HepG2 (cell line): ENCODE data around the gene RFX2. TPM values are rescaled to one million over a fixed set of nuclear protein-coding genes. Genes with fewer than 3 reads are reported as not detected.

Experiments used
- GLI4 ChIP-seq: sonication (generic); formaldehyde crosslinking; IDR thresholded peaks from 2 replicates; pipeline ENCODE4 v1.5.1; 2020; ENCODE audit warnings: missing genetic modification reagents, mild to moderate bottlenecking, moderate library complexity, borderline replicate concordance
- HNRNPL ChIP-seq: fragments of 200-400 bp; formaldehyde crosslinking; IDR thresholded peaks from 2 replicates; pipeline ENCODE4 v1.6.1; 2017; ENCODE audit warnings: mild to moderate bottlenecking, low read depth, low read length
- KLF6 ChIP-seq: IDR thresholded peaks from 2 replicates; pipeline ENCODE4 v1.8.0; 2016; ENCODE audit warnings: missing biosample characterization, missing genetic modification reagents
- MYC ChIP-seq: sonication (generic); formaldehyde crosslinking; IDR thresholded peaks from 2 replicates; pipeline ENCODE4 v1.9.0; 2021; ENCODE audit warnings: missing genetic modification reagents, borderline replicate concordance
- PCBP1 ChIP-seq: fragments of 200-400 bp; formaldehyde crosslinking; IDR thresholded peaks from 2 replicates; pipeline ENCODE4 v1.6.1; 2017; ENCODE audit warnings: mild to moderate bottlenecking, low read depth, low read length, borderline replicate concordance
- POLR2G ChIP-seq: fragments of 200-400 bp; formaldehyde crosslinking; IDR thresholded peaks from 2 replicates; pipeline ENCODE4 v1.6.1; 2018; ENCODE audit warnings: mild to moderate bottlenecking, low read depth, low read length, moderate library complexity
- SETDB1 ChIP-seq: sonication (generic); formaldehyde crosslinking; IDR thresholded peaks from 2 replicates; pipeline ENCODE4 v1.5.1; 2020; ENCODE audit warnings: missing genetic modification reagents, mild to moderate bottlenecking, borderline replicate concordance
- SMAD9 ChIP-seq: sonication (generic); formaldehyde crosslinking; IDR thresholded peaks from 2 replicates; pipeline ENCODE4 v1.5.1; 2020; ENCODE audit warnings: mild to moderate bottlenecking, missing genetic modification reagents
- WIZ ChIP-seq: sonication (generic); formaldehyde crosslinking; IDR thresholded peaks from 2 replicates; pipeline ENCODE4 v1.5.1; 2020; ENCODE audit warnings: mild to moderate bottlenecking, missing genetic modification reagents
- ZNF17 ChIP-seq: sonication (generic); formaldehyde crosslinking; IDR thresholded peaks from 2 replicates; pipeline ENCODE4 v1.5.0; 2020; ENCODE audit warnings: mild to moderate bottlenecking, missing genetic modification reagents
- ZNF24 ChIP-seq: fragments of 450-650 bp; IDR thresholded peaks from 2 replicates; pipeline ENCODE4 v1.6.1; 2017; ENCODE audit warnings: antibody characterized with exemption, mild to moderate bottlenecking
- ZNF264 ChIP-seq: sonication (generic); formaldehyde crosslinking; IDR thresholded peaks from 2 replicates; pipeline ENCODE4 v1.4.0; 2020; ENCODE audit warnings: missing genetic modification reagents
- ZNF282 ChIP-seq: fragments of 450-650 bp; IDR thresholded peaks from 2 replicates; pipeline ENCODE4 v1.6.1; 2018; ENCODE audit not compliant: partially characterized antibody
- ZNF354B ChIP-seq: sonication (generic); formaldehyde crosslinking; IDR thresholded peaks from 2 replicates; pipeline ENCODE4 v1.8.0; 2022; ENCODE audit warnings: mild to moderate bottlenecking, missing genetic modification reagents
- ZNF546 ChIP-seq: sonication (generic); formaldehyde crosslinking; conservative IDR thresholded peaks from 2 replicates; pipeline ENCODE4 v1.8.1; 2023; ENCODE audit warnings: mild to moderate bottlenecking, missing genetic modification reagents
- ZSCAN25 ChIP-seq: sonication (generic); formaldehyde crosslinking; IDR thresholded peaks from 2 replicates; pipeline ENCODE4 v1.8.0; 2022; ENCODE audit warnings: mild to moderate bottlenecking, missing genetic modification reagents
- polyA plus RNA-seq, 8 experiments: library from polyadenylated mRNA; depleted of rRNA in 3 of 8; stranded (reverse) in 7 of 8; unstranded in 1 of 8; fragments of >200 nt; fragmentation: Illumina TruSeq in 4 of 8; extraction: Trizol in 4 of 8; gene quantifications; 2 replicates each; pipeline versions ENCODE4 v1.2.1 to v1.2.3, GENCODE V29; 2011 to 2016; ENCODE audit warnings: low read depth in 4 of 8, missing spikeins in 1 of 8, mixed read lengths in 1 of 8; ENCODE audit not compliant: insufficient read depth in 1 of 8
- total RNA-seq, 5 experiments: library from RNA; depleted of rRNA; stranded (reverse); fragments of >200 nt; fragmentation: Illumina TruSeq; extraction: Trizol; gene quantifications; 2 replicates each; pipeline ENCODE4 v1.2.3, GENCODE V29; 2016; ENCODE audit warnings: low read depth in 1 of 5
- TF ChIP-seq, protein P1 (sequence below), 2 experiments: sonication (generic) in 1 of 2; formaldehyde crosslinking in 1 of 2; IDR thresholded peaks; 2 replicates each; pipeline versions ENCODE4 v1.5.1 to v1.6.1; 2011 to 2020; ENCODE audit warnings: borderline replicate concordance in 1 of 2, low read depth in 1 of 2, low read length in 1 of 2, mild to moderate bottlenecking in 1 of 2, missing genetic modification reagents in 1 of 2, moderate library complexity in 1 of 2
- TF ChIP-seq, protein P2 (sequence below): sonication (generic); formaldehyde crosslinking; IDR thresholded peaks from 2 replicates; pipeline ENCODE4 v1.4.0; 2020; ENCODE audit warnings: mild to moderate bottlenecking, missing genetic modification reagents
- TF ChIP-seq, protein P3 (sequence below): sonication (generic); formaldehyde crosslinking; IDR thresholded peaks from 2 replicates; pipeline ENCODE4 v1.5.1; 2020; ENCODE audit warnings: missing genetic modification reagents, mild to moderate bottlenecking, borderline replicate concordance
- TF ChIP-seq, protein P4 (sequence below): sonication (generic); formaldehyde crosslinking; IDR thresholded peaks from 2 replicates; pipeline ENCODE4 v1.5.0; 2020; ENCODE audit warnings: mild to moderate bottlenecking, missing genetic modification reagents

RFX2 gene
- total and polyA plus RNA-seq, 2 of the 13 experiments (the other 11 are each of a cell fraction or from before 2014, with no cell fraction given): 2.8 to 3.3 TPM

DNA sequence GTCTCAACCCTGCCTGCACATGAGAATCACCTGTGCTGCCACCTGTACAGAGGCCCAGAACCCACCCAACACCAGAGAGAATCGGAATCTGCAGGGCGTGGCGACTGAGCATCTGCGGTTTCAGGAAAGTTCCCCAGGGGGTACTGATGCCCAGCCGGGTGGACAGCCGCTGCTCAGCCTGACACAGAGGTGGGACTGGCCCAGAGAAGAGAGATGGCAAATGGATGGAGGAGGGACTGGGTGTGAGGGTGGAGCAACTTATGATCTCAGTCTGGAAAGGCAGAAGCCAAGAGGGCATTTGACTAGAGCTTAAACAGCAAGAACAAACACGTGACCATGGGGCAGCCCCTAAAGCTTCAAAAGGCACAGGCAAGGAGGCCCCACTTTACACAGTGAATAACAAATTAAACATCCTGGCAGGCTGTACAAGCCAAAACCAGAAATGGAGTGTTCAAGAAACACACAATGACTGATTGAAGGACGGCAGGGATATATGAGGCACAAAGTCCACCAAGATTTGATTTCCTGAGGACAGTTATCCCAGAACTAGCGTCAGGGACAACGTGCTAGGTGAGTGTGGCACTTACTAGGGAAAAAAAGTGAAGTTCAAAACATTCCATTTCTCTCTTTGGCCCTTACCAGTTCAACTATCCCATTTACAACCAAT is 135.4 kb downstream of the RFX2 start (continued):
- TF ChIP-seq, protein P1, sequence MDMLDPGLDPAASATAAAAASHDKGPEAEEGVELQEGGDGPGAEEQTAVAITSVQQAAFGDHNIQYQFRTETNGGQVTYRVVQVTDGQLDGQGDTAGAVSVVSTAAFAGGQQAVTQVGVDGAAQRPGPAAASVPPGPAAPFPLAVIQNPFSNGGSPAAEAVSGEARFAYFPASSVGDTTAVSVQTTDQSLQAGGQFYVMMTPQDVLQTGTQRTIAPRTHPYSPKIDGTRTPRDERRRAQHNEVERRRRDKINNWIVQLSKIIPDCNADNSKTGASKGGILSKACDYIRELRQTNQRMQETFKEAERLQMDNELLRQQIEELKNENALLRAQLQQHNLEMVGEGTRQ (IDR thresholded peaks at IDR 0.05; ENCODE audit: low read depth, low read length): peak; percentile 65
- TF ChIP-seq, protein P1 (CRISPR knock-in tag; IDR thresholded peaks at IDR 0.05; ENCODE audit: borderline replicate concordance): peak; percentile 82; the same call in 1 of the 2 replicates
- TF ChIP-seq GLI4 (CRISPR knock-in tag): no peak
- TF ChIP-seq, protein P2, sequence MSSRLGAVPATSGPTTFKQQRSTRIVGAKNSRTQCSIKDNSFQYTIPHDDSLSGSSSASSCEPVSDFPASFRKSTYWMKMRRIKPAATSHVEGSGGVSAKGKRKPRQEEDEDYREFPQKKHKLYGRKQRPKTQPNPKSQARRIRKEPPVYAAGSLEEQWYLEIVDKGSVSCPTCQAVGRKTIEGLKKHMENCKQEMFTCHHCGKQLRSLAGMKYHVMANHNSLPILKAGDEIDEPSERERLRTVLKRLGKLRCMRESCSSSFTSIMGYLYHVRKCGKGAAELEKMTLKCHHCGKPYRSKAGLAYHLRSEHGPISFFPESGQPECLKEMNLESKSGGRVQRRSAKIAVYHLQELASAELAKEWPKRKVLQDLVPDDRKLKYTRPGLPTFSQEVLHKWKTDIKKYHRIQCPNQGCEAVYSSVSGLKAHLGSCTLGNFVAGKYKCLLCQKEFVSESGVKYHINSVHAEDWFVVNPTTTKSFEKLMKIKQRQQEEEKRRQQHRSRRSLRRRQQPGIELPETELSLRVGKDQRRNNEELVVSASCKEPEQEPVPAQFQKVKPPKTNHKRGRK (CRISPR knock-in tag): no peak
- no peak for TF ChIP-seq WIZ (CRISPR knock-in tag)
- TF ChIP-seq ZNF354B (CRISPR knock-in tag): no peak
- TF ChIP-seq SETDB1: no peak
- no peak for TF ChIP-seq PCBP1
- TF ChIP-seq ZNF546 (CRISPR knock-in tag): no peak
- no peak for TF ChIP-seq ZNF17 (CRISPR knock-in tag)
- TF ChIP-seq ZSCAN25: no peak
- TF ChIP-seq POLR2G: peak; percentile 63
- no peak for TF ChIP-seq ZNF24
- TF ChIP-seq SMAD9: no peak
- no peak for TF ChIP-seq ZNF282
- TF ChIP-seq KLF6 (CRISPR knock-in tag): 0 out of 2 replicates have a peak, but pooled peaks have one; percentile 40
- TF ChIP-seq, protein P3, sequence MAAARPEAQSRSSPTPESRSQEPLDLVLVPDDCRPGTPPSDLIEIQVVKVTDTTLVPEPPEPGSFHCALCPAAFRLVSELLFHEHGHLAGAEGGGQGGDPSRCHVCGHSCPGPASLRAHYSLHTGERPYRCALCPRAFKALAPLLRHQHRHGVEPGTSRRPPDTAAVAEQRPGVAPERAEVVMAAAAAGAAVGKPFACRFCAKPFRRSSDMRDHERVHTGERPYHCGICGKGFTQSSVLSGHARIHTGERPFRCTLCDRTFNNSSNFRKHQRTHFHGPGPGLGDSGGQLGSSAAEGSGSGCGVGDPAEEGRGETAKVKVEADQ (CRISPR knock-in tag): no peak
- TF ChIP-seq ZNF264 (CRISPR knock-in tag): peak; percentile 67; the same call in 1 of the 2 replicates
- TF ChIP-seq, protein P4, sequence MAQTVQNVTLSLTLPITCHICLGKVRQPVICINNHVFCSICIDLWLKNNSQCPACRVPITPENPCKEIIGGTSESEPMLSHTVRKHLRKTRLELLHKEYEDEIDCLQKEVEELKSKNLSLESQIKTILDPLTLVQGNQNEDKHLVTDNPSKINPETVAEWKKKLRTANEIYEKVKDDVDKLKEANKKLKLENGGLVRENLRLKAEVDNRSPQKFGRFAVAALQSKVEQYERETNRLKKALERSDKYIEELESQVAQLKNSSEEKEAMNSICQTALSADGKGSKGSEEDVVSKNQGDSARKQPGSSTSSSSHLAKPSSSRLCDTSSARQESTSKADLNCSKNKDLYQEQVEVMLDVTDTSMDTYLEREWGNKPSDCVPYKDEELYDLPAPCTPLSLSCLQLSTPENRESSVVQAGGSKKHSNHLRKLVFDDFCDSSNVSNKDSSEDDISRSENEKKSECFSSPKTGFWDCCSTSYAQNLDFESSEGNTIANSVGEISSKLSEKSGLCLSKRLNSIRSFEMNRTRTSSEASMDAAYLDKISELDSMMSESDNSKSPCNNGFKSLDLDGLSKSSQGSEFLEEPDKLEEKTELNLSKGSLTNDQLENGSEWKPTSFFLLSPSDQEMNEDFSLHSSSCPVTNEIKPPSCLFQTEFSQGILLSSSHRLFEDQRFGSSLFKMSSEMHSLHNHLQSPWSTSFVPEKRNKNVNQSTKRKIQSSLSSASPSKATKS (CRISPR knock-in tag): no peak
- TF ChIP-seq MYC (CRISPR knock-in tag): peak; percentile 44; the same call in 1 of the 2 replicates
- no peak for TF ChIP-seq HNRNPL
